A673 (cell line): Measurements from ENCODE around the gene NTNG2.

ENCODE experiments used
- CTCF ChIP-seq: fragments of 300-800, 200-600 bp; sonication (generic); conservative IDR thresholded peaks from 2 replicates; pipeline ENCODE4 v1.5.1; 2017; ENCODE audit warnings: low read depth, mild to moderate bottlenecking, antibody characterized with exemption, low read length, moderate library complexity, mixed read lengths
- EZH2 ChIP-seq: fragments of 200-600 bp; sonication (generic); IDR thresholded peaks from 2 replicates; pipeline ENCODE4 v1.6.1; 2017; ENCODE audit warnings: borderline replicate concordance, low read depth, mild to moderate bottlenecking, mixed read lengths, antibody characterized with exemption, low read length; ENCODE audit not compliant: poor library complexity, severe bottlenecking

- TF ChIP-seq CTCF (no peak), EZH2 (no peak)
These were observed 125.5 kb downstream of the NTNG2 start for GRCh38 chr9:132287256-132287760.
